ENCODE measurements around the gene ADAMTS17.

ADAMTS17 gene

GRCh38 chr15:99981191-99981647 is 360.6 kb downstream of the ADAMTS17 start:
- TF ChIP-seq, protein P1, sequence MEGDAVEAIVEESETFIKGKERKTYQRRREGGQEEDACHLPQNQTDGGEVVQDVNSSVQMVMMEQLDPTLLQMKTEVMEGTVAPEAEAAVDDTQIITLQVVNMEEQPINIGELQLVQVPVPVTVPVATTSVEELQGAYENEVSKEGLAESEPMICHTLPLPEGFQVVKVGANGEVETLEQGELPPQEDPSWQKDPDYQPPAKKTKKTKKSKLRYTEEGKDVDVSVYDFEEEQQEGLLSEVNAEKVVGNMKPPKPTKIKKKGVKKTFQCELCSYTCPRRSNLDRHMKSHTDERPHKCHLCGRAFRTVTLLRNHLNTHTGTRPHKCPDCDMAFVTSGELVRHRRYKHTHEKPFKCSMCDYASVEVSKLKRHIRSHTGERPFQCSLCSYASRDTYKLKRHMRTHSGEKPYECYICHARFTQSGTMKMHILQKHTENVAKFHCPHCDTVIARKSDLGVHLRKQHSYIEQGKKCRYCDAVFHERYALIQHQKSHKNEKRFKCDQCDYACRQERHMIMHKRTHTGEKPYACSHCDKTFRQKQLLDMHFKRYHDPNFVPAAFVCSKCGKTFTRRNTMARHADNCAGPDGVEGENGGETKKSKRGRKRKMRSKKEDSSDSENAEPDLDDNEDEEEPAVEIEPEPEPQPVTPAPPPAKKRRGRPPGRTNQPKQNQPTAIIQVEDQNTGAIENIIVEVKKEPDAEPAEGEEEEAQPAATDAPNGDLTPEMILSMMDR (IDR thresholded peaks at IDR 0.05): no peak

DNA sequence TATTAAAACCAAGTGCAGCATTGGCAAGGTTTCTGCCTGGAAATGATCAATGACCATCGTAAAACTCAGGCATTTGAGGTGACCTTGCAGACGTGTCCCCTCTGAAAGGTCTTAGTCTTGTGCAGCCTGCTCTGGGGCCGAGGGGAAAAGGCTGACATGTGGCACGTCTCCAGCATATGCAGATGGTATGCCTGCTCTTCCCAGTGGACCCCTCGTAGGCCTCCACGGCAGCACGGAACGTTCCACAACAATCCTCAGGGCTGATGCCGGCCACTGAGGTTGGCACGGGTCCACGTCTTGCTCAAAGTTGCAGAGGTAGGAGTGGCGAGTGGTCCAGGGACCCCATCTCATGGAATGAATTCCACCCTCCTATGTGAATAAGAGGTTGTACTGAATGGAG is 361.0 kb downstream of the ADAMTS17 start:
- TF ChIP-seq, protein P1 (IDR thresholded peaks at IDR 0.05): no peak

DNA sequence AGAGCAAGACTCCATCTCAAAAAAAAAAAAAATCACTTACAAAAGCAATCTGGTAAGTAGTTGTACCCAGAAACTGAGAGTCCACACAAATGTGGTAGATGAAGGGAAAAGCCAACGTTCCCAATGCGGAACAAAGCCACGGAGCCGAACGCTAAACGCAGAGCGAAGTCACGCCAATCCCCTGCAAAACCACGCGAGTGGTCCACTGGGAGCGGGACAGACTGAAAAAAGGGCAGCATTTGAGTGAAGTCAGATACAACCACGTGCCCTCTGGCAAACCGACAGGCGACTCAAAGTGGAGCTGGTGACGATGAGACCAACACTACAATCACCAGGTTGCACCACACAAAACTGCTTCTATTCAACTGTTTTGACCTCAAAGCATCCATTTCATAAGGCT is 362.4 kb downstream of the ADAMTS17 start:
- TF ChIP-seq, protein P1 (IDR thresholded peaks at IDR 0.05): no peak

DNA sequence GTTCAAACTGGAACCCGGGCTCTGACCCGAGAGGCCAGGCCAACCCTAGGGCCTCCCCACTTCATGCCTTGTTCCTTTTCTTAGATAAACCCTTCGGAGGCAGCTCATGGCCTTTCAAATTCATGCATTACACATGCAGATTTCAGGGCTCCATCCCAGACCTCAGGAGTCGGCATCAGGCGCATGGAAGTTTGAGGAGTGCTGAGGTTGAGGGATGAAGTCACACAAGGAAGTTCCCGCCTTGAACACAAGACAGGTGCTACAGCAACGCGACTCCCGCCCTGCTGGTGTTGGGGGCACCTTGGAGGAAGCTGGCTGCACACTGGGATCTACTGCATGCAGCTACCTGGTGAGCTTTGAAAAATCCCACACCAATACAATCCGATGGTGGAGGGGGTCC is 363.3 kb downstream of the ADAMTS17 start:
- TF ChIP-seq, protein P1 (IDR thresholded peaks at IDR 0.05): no peak

DNA sequence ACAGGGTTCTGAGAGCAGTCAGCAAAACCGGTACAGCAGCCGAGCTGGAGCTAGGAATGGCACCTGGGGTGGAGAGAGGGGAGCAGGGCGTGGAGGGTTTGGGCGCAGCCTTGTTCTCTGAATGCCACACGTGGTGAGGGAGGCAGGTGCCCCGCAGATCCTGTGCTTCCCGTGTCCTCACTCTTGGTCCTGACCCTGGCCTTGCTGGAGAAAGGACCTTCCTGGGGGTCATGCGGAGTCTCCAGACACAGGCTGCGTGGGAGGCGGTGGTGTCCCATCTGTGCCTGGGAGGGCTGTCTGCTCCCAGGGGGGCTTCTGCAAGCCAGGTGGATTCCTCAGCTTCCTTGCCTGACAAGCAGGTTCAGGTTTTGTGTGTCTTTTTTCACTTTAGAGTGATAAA is 363.8 kb downstream of the ADAMTS17 start:
- TF ChIP-seq, protein P1 (IDR thresholded peaks at IDR 0.05): no peak

GRCh38 chr15:99976811-99977271 is 364.9 kb downstream of the ADAMTS17 start:
- TF ChIP-seq, protein P1 (IDR thresholded peaks at IDR 0.05): no peak

DNA sequence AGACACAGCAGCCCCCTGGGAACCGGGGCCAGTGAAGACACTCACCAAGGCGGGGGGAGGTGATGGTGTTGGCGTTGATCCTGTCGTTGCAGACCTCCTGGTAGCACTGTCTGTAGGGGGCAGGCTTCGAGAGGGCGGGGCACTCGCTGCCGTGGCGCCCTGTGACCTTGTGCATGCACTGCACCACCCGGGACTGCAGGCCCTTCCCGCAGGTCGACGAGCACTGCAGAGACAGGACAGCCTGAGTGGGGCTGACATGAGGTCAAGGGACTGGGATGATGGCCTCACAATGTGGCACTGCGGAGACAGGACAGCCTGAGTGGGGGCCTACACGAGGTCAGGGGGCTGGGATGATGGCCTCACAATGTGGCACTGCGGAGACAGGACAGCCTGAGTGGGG is 365.8 kb downstream of the ADAMTS17 start:
- TF ChIP-seq, protein P1 (IDR thresholded peaks at IDR 0.05): no peak

- TF ChIP-seq, protein P1 (IDR thresholded peaks at IDR 0.05): no peak
These were observed 367.5 kb downstream of the ADAMTS17 start for GRCh38 chr15:99974246-99974645.

All from LNCAP (cell line).